Calu3 (cell line): ENCODE results near the gene EXOSC9. TPM values are rescaled to one million over a fixed set of nuclear protein-coding genes. Genes with fewer than 3 reads are reported as not detected.

Source experiments
- BruUV-seq: library from RNA; stranded (reverse); fragments of 400-500 nt; replicated peaks from 2 replicates; lab custom pipeline; 2021; lab: Mats Ljungman, UMichigan
- CTCF ChIA-PET: fragments of 300-600 bp; sonication (Branson Sonifier 250); formaldehyde crosslinking; loops from one replicate; lab custom pipeline; 2022; ENCODE audit warnings: antibody characterized with exemption; lab: Charles Lee
- DNase-seq: peaks from one replicate; pipeline ENCODE4 v3.0.0; 2022
- H3K27ac Mint-ChIP-seq: one replicate; pipeline ENCODE4 v1.8.0; 2022; ENCODE audit warnings: mixed read lengths; ENCODE audit not compliant: unreplicated experiment
- H3K27me3 Mint-ChIP-seq: one replicate; pipeline ENCODE4 v1.8.0; 2022; ENCODE audit warnings: mixed read lengths; ENCODE audit not compliant: unreplicated experiment
- H3K36me3 Mint-ChIP-seq: one replicate; pipeline ENCODE4 v1.8.0; 2022; ENCODE audit warnings: mild to moderate bottlenecking, moderate library complexity, mixed read lengths; ENCODE audit not compliant: insufficient read depth, unreplicated experiment
- H3K4me1 Mint-ChIP-seq: one replicate; pipeline ENCODE4 v1.8.0; 2022; ENCODE audit warnings: mild to moderate bottlenecking, low read depth, mixed read lengths; ENCODE audit not compliant: unreplicated experiment
- H3K4me3 Mint-ChIP-seq: one replicate; pipeline ENCODE4 v1.8.0; 2022; ENCODE audit warnings: mild to moderate bottlenecking, low read depth, moderate library complexity, mixed read lengths; ENCODE audit not compliant: unreplicated experiment
- H3K9me3 Mint-ChIP-seq: one replicate; pipeline ENCODE4 v1.8.0; 2022; ENCODE audit warnings: low read depth, mixed read lengths; ENCODE audit not compliant: unreplicated experiment
- CTCF ChIP-seq: fragments of 200-600 bp; IDR thresholded peaks from one replicate; pipeline ENCODE4 v1.8.0; 2022; ENCODE audit warnings: antibody characterized with exemption; ENCODE audit not compliant: unreplicated experiment
- intact Hi-C: fragments of 100-400 bp; cut with micrococcal nuclease; formaldehyde crosslinking; loops from one replicate; pipeline ENCODE4 v1.10.0; 2022; ENCODE audit not compliant: unreplicated experiment
- total RNA-seq: library from RNA; stranded (reverse); gene quantifications from 2 replicates; pipeline ENCODE4 v1.2.3, GENCODE V29; 2022

The EXOSC9 gene
- total RNA-seq, 1 experiment from 2014 or later, result 22.3 TPM

- no peak for TF ChIP-seq CTCF
- no peaks in the 10 kb centered on the region for H3K9me3 Mint-ChIP-seq
- H3K4me1 Mint-ChIP-seq, result no peaks in the 10 kb centered on the region
- BruUV-seq, result no TSS peak
- H3K27me3 Mint-ChIP-seq, result no peaks in the 10 kb centered on the region
- H3K36me3 Mint-ChIP-seq, result peaks cover 12% of the 10 kb centered on the region
- no peak overlapping the region for H3K27ac Mint-ChIP-seq
- DNase-seq, result no peak
- no peak overlapping the region for H3K4me3 Mint-ChIP-seq
- intact Hi-C loops, result no loop called here
- CTCF ChIA-PET, result interaction anchor here (0.6 kb wide), 1 partner anchor 364 kb away, joined by 3 read pairs; no protein-coding TSS in a partner anchor
These were observed 5.3 kb downstream of the EXOSC9 start for GRCh38 chr4:121806411-121806810.

GRCh38 chr4:121811122-121811521 lies 10.0 kb downstream of the EXOSC9 start:
- intact Hi-C loops, result no loop called here

GRCh38 chr4:121814756-121815155 lies 13.6 kb downstream of the EXOSC9 start:
- Mint-ChIP-seq H3K4me3 (no peak overlapping the region), H3K36me3 (peaks cover 23% of the 10 kb centered on the region), H3K9me3 (no peaks in the 10 kb centered on the region), H3K27me3 (no peaks in the 10 kb centered on the region), H3K4me1 (peaks cover 10% of the 10 kb centered on the region), H3K27ac (no peak overlapping the region)
- CTCF ChIA-PET, result no interaction called here
- intact Hi-C loops, result no loop called here
- TF ChIP-seq CTCF, result no peak
- no TSS peak for BruUV-seq
- no peak for DNase-seq

More at GRCh38 chr4:121811122-121811521, 10.0 kb downstream of the EXOSC9 start:
- H3K36me3 Mint-ChIP-seq, result peaks cover 9% of the 10 kb centered on the region
- DNase-seq, result no peak
- BruUV-seq, result no TSS peak
- no peak overlapping the region for H3K27ac Mint-ChIP-seq
- CTCF ChIA-PET, result no interaction called here
- H3K4me3 Mint-ChIP-seq, result no peak overlapping the region
- TF ChIP-seq CTCF, result no peak
- no peaks in the 10 kb centered on the region for H3K9me3 Mint-ChIP-seq
- no peaks in the 10 kb centered on the region for H3K4me1 Mint-ChIP-seq
- no peaks in the 10 kb centered on the region for H3K27me3 Mint-ChIP-seq

GRCh38 chr4:121817006-121817405 lies 15.9 kb downstream of the EXOSC9 start:
- H3K4me1 Mint-ChIP-seq, result peaks cover 10% of the 10 kb centered on the region
- no peak overlapping the region for H3K27ac Mint-ChIP-seq
- no TSS peak for BruUV-seq
- no peak overlapping the region for H3K4me3 Mint-ChIP-seq
- TF ChIP-seq CTCF, result no peak
- peaks cover 23% of the 10 kb centered on the region for H3K36me3 Mint-ChIP-seq
- DNase-seq, result no peak
- no peaks in the 10 kb centered on the region for H3K9me3 Mint-ChIP-seq
- H3K27me3 Mint-ChIP-seq, result no peaks in the 10 kb centered on the region
- intact Hi-C loops, result no loop called here
- CTCF ChIA-PET, result no interaction called here
